Measurements from ENCODE around the gene PCA3. TPM values are rescaled to one million over a fixed set of nuclear protein-coding genes. Genes with fewer than 3 reads are reported as not detected.

The PCA3 gene
- total RNA-seq, 1 experiment from 2014 or later = not detected

DNA sequence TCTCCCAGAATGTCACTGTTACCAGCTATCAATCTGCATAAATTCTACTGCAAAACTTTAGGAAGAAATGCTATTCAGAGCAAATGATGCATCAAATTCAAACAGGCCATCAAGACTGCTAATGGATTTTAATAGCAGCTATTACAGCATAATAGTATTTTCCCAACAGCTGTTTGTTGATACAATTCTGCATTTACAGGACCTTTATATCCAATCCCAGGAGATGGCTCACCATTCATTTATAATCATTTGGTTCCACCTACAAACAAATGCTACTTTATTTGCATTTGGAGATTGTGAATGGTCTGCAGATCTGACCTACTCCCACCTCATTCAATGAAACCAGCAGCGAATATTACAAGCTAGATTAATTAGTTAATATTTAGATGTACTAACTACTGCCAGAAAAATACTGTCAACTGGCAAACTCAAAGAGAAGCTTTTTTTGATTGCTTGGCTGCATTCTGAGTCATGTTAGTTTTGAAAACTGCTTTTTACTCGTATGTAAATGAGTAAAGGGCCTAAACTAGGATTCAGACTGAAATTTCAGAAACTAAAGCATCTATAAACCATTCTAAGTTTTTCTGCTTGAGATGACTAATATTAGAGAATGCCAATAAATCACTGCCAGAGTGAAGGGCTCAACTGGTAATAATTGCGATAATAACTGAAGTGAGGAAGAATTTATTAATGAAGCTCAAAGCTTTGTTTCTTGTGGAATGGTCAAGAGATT is 7.1 kb upstream of the PCA3 start:
- no peak for DNase-seq (ENCODE audit: low read depth)

GRCh38 chr9:76758476-76758875 is 5.8 kb upstream of the PCA3 start:
- no peak for DNase-seq (ENCODE audit: low read depth)

DNA sequence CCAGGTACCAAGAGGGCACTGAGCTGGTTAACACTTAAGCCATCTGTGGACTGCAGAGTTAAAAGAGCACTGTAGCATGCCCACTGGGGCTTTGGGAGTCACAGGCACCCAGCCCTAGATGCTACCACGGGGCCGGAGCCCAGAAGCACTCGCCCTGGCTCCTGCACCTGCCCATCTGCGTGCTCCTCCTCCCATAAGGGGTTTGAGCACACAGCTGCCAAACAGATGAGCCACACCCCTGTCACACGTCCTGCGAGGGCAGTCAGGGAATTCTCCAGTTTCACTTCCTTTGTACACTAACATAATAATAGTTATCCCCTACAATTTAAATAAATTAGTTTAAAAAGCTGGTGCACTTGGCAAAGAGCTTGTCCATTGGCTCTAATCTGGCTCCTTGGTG is 4.5 kb upstream of the PCA3 start:
- DNase-seq (ENCODE audit: low read depth) = no peak

GRCh38 chr9:76761448-76761847 is 2.8 kb upstream of the PCA3 start:
- DNase-seq (ENCODE audit: low read depth) = no peak

DNA sequence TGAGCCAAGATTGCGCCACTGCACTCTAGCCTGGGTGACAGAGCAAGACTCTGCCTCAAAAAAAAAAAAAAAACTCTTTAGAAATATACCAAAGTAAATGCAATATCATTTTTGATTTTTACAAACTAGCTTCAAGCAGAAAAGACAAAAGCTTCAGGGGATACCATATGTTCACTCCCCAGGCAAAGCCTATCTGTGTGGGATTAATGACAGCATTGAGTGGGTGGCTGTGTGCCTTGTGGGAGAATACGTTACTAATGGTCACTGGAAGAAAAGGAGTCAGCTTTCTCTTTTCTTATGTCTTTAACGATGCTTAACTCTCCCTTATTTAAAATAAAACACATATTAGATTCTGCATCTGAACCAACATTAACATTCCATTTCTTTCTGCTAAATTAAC is 1.9 kb downstream of the PCA3 start:
- DNase-seq (ENCODE audit: low read depth) = no peak

DNA sequence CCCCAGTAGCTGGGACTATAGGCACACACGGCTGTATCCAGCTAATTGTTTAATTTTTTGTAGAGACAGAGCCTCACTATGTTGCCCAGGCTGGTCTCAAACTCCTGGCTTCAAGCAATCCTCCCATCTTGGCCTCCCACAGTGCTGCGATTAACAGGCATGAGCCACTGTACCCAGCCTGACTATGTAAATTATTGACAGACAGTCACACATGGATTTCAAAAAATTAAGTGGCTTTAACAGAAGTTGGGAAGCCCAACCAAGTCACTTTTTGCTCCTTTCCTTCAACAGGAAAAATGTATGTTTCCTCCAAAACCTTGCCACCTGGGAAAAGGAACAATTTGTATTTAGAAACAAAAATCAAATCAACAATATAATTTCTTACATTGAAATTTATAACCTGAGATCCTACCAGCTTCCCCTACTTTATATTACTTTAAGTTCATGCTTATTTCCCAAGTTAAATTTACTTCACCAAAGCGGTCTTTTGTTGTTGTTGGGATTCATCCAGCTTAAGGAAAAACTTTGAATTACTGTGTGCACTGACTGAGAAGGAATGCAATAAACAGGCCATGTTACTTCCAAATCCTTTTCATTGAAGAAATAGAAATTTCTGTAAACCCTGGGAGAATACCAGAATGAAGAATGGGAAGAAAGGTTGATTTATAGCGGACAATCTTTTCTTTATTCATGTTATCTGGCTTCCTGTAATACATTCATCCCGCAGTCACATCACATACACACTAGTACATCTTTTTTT is 8.6 kb downstream of the PCA3 start:
- no peak for DNase-seq (ENCODE audit: low read depth)

GRCh38 chr9:76784881-76785280 is 20.6 kb downstream of the PCA3 start:
- DNase-seq (ENCODE audit: low read depth) = no peak

DNA sequence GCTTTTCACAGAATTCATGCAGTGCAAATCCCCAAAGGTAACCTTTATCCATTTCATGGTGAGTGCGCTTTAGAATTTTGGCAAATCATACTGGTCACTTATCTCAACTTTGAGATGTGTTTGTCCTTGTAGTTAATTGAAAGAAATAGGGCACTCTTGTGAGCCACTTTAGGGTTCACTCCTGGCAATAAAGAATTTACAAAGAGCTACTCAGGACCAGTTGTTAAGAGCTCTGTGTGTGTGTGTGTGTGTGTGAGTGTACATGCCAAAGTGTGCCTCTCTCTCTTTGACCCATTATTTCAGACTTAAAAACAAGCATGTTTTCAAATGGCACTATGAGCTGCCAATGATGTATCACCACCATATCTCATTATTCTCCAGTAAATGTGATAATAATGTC is 21.3 kb downstream of the PCA3 start:
- no peak for DNase-seq (ENCODE audit: low read depth)

DNA sequence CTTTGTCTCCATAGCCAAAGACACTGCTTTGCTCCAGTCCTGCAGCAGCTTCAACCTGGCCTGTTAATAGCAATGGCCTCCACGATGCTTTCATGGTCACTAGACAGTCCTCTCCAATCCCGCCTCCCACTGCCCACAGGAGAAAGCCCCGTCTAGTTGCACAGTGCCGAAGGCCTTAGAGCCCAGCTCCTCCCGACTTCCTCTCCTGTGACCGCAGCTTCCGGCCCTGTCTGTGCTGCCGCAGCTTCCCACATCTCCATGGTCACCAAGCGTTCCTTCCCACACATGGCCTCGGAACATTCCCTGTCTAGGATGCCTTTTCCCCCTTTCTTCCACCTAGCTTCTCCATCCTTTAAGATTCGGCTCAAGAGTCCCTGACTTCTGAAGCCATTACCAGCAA is 23.4 kb downstream of the PCA3 start:
- peak; percentile 33 for DNase-seq (ENCODE audit: low read depth)

- no peak for DNase-seq (ENCODE audit: low read depth)
These were observed 25.6 kb downstream of the PCA3 start for GRCh38 chr9:76789840-76790239.

GRCh38 chr9:76793784-76794431 is 29.7 kb downstream of the PCA3 start:
- DNase-seq (ENCODE audit: low read depth) = no peak

DNA sequence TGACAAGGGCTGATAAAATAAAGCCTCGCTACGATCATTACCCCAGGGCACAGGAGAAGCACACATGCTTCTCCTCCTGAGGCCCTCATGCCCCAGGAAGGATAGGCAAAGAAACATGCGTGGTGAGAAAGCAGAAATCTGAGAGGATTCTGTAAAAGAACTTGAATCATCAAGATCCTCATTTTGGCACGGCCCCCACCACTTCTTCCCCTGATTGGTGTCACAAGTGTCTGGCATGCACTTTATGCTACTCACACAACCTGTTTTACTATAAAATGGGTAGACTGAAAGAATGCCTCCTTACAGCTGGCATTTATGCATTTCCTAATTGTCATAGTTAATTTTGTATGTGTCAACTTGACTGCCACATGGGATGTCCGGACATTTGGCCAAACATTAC is 32.1 kb downstream of the PCA3 start:
- DNase-seq (ENCODE audit: low read depth) = no peak

DNA sequence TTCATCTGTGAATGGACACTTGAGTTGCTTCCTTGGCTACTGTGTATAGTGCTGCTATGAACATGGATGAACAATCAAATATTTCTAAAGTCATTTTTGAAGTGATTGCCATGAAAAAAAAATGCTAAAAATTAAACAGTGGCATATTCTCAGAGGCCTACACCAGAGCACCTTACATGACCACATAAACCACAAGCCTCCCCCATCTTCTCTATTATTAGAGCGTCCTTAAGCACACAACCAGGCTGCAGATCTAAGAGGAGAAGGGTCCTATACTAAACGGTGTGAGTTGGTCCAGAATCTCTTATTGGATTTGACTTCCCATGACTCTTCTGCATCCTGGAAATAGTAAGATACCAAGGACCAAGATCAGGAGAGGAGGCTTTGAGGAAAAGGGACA is 34.3 kb downstream of the PCA3 start:
- DNase-seq (ENCODE audit: low read depth) = no peak

DNA sequence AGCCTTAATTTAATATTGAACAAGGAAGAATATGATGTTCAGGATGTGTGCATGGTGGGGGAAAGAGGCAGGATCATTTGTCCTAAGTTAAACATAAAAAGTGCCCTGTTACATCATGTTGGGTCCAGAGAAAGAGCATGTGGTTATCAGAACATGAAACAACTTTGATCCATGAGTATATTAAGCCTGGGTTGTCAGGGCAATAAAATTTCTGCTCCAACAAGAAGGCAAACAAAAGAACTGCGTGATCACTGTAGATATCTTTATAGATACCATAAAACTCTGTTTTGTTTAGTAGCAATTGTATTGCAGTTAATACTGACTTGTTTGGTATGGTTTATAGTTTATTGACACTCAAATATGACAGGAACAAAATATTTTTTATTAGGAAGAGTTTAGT is 35.2 kb downstream of the PCA3 start:
- no peak for DNase-seq (ENCODE audit: low read depth)

GRCh38 chr9:76800901-76801300 is 36.7 kb downstream of the PCA3 start:
- no peak for DNase-seq (ENCODE audit: low read depth)

GRCh38 chr9:76803083-76803482 is 38.8 kb downstream of the PCA3 start:
- DNase-seq (ENCODE audit: low read depth) = no peak

GRCh38 chr9:76803762-76804161 is 39.5 kb downstream of the PCA3 start:
- no peak for DNase-seq (ENCODE audit: low read depth)

DNA sequence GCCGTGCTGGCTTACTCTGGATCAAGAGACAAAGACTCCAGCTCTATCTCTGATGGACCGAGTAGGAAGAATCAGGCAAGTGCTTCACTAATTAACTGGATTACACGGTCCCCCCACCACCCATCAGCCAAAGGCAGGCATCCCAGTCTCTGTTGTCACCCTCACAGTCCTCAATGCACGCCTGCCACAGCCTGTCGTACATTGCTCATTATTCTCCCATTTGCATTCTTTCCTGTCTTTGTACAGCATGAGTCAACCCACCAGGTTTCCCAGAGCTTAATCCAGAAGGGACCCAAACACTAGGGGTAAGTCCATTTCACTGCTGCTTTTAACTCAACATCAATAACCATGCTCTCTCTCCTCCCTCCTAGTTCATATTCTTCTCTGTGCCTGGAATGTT is 44.4 kb downstream of the PCA3 start:
- DNase-seq (ENCODE audit: low read depth) = no peak

GRCh38 chr9:76810377-76810957 is 46.2 kb downstream of the PCA3 start:
- DNase-seq (ENCODE audit: low read depth) = peak; percentile 36

- DNase-seq (ENCODE audit: low read depth) = no peak
These were observed 48.4 kb downstream of the PCA3 start for GRCh38 chr9:76812591-76812990.

DNA sequence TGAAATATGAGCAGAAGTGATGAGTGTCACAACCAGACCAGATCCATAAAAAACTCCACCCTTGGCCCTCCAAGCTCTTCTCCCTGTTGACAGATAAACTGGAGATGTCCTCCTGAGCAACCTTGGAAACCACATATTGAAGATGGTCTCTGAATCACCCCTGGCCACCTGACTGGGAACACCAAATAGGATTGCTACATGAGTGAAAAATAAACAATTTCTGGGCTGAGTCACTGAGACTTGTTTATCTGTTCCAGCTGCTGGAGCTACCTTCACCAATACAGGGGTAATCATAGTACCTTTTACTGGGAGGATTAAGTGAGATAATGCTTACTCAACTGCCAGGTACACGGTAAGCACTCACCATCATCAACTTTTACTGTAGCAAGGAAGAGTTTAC is 53.3 kb downstream of the PCA3 start:
- DNase-seq (ENCODE audit: low read depth) = peak; percentile 53

DNA sequence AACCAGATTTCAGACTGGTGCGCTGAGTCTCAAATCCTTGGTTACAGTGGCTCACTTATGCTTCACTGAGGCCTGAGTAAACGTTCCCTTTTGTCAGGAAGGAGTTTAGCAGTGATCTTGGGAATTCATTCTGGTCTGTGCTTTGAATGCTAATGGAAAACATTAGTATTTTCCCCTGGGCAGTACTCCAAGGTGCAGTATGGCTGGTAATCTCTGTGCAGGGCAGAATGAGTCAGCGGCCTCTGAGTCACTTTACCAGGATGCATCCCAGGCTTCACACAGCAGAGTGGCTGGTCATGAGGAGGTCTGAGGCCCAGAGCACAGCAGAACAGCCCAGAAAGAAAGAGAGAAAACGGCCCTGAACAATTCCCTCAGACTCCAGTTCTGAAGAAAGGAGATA is 54.0 kb downstream of the PCA3 start:
- DNase-seq (ENCODE audit: low read depth) = peak; percentile 97
